ENCODE measurements around the gene NOTO.

NOTO gene

DNA sequence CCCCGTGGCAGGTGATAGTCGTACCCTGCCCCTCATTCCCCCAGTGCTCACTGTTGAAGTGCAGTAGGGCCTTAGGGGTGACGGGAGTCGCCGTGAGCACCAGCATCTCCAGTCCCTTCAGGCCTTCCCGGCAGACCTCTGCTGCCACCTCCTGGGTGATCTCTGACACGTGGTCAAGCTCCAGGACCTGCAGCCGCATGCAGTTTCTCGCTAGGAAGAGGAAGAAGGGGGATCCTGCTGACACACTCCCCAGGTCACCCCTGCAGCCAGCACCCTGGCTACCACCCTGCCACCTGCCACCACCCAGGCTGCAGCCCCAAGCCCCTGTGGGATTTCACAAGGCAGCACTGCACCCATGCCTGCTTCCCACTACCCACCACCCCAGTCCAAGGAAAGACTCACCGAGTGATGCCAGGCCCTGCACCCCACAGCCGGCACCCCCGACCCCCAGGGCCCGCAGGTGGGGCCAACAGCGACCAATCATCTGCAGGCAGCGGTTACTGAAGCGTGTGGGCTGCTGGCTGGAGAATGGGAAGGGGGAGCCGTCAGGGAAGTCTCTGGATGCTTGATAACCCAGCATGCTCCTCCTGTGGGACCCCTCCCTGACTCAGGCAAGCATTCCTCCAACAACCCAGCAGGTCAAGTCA lies 58.1 kb downstream of the NOTO start:
- no peak overlapping the region for H3K27ac ChIP-seq
- TF ChIP-seq ZFX (IDR thresholded peaks at IDR 0.05; ENCODE audit: borderline replicate concordance) = no peak
- TF ChIP-seq, protein P1, sequence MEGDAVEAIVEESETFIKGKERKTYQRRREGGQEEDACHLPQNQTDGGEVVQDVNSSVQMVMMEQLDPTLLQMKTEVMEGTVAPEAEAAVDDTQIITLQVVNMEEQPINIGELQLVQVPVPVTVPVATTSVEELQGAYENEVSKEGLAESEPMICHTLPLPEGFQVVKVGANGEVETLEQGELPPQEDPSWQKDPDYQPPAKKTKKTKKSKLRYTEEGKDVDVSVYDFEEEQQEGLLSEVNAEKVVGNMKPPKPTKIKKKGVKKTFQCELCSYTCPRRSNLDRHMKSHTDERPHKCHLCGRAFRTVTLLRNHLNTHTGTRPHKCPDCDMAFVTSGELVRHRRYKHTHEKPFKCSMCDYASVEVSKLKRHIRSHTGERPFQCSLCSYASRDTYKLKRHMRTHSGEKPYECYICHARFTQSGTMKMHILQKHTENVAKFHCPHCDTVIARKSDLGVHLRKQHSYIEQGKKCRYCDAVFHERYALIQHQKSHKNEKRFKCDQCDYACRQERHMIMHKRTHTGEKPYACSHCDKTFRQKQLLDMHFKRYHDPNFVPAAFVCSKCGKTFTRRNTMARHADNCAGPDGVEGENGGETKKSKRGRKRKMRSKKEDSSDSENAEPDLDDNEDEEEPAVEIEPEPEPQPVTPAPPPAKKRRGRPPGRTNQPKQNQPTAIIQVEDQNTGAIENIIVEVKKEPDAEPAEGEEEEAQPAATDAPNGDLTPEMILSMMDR (IDR thresholded peaks at IDR 0.05) = peak; percentile 54
